Mesendoderm (in vitro differentiated cells): ENCODE measurements around the gene INHA.

Experiments used
- DNase-seq: peaks from one replicate; pipeline ENCODE4 v3.0.0; 2013
- H2AK5ac ChIP-seq: 2 replicates; pipeline ENCODE4 v1.6.1; 2013; ENCODE audit warnings: low read length, inconsistent platforms
- H2BK120ac ChIP-seq: 2 replicates; pipeline ENCODE4 v1.6.1; 2013; ENCODE audit warnings: low read depth, mild to moderate bottlenecking, low read length, moderate library complexity, mixed read lengths
- H2BK15ac ChIP-seq: replicated peaks from 2 replicates; pipeline ENCODE4 v1.6.1; 2013; ENCODE audit warnings: low read depth, mild to moderate bottlenecking, moderate library complexity
- H2BK5ac ChIP-seq: 2 replicates; pipeline ENCODE4 v1.6.1; 2013; ENCODE audit warnings: low read length, inconsistent platforms
- H3K18ac ChIP-seq: 2 replicates; pipeline ENCODE4 v1.6.1; 2013; ENCODE audit warnings: mild to moderate bottlenecking, low read length, mixed read lengths
- H3K23ac ChIP-seq: one replicate; pipeline ENCODE4 v1.6.1; 2013; ENCODE audit warnings: low read length
- H3K27ac ChIP-seq: 2 replicates; pipeline ENCODE4 v1.5.1; 2013; ENCODE audit warnings: low read depth, mild to moderate bottlenecking, inconsistent platforms, low read length, moderate library complexity
- H3K27me3 ChIP-seq: 2 replicates; pipeline ENCODE4 v1.6.1; 2013; ENCODE audit warnings: low read length, control low read depth, mild to moderate bottlenecking, inconsistent platforms; ENCODE audit not compliant: insufficient read depth, poor library complexity
- H3K36me3 ChIP-seq: 2 replicates; pipeline ENCODE4 v1.6.1; 2013; ENCODE audit warnings: low read length, inconsistent platforms; ENCODE audit not compliant: control insufficient read depth, insufficient read depth
- H3K4ac ChIP-seq: one replicate; pipeline ENCODE4 v1.6.1; 2013; ENCODE audit warnings: low read depth, mild to moderate bottlenecking, low read length, moderate library complexity
- H3K4me1 ChIP-seq: 2 replicates; pipeline ENCODE4 v1.6.1; 2013; ENCODE audit warnings: low read depth, low read length, inconsistent platforms; ENCODE audit not compliant: control insufficient read depth
- H3K4me2 ChIP-seq: 2 replicates; pipeline ENCODE4 v1.6.1; 2013; ENCODE audit warnings: low read length
- H3K4me3 ChIP-seq: 2 replicates; pipeline ENCODE4 v1.5.1; 2013; ENCODE audit warnings: mild to moderate bottlenecking, low read length
- H3K56ac ChIP-seq: one replicate; pipeline ENCODE4 v1.6.1; 2013; ENCODE audit warnings: low read length
- H3K79me1 ChIP-seq: 2 replicates; pipeline ENCODE4 v1.6.1; 2013; ENCODE audit warnings: low read length, inconsistent platforms
- H3K79me2 ChIP-seq: 2 replicates; pipeline ENCODE4 v1.6.1; 2013; ENCODE audit warnings: mild to moderate bottlenecking, low read length; ENCODE audit not compliant: control insufficient read depth, insufficient read depth
- H3K9ac ChIP-seq: 2 replicates; pipeline ENCODE4 v1.6.1; 2013; ENCODE audit warnings: low read length, inconsistent platforms
- H4K5ac ChIP-seq: one replicate; pipeline ENCODE4 v1.6.1; 2013; ENCODE audit warnings: low read length
- H4K8ac ChIP-seq: one replicate; pipeline ENCODE4 v1.6.1; 2013; ENCODE audit warnings: low read depth, mild to moderate bottlenecking, control low read depth, low read length, moderate library complexity
- WGBS: extraction: QIAGEN DNeasy Blood & Tissue Kit; methylation state at CpG from one replicate; pipeline ENCODE4 v1.1.7; 2013; ENCODE audit warnings: low lambda C conversion rate, missing lambda C conversion rate; ENCODE audit not compliant: insufficient coverage; ENCODE audit errors: extremely low coverage; 5-methylcytosine and 5-hydroxymethylcytosine counted together

INHA gene

DNA sequence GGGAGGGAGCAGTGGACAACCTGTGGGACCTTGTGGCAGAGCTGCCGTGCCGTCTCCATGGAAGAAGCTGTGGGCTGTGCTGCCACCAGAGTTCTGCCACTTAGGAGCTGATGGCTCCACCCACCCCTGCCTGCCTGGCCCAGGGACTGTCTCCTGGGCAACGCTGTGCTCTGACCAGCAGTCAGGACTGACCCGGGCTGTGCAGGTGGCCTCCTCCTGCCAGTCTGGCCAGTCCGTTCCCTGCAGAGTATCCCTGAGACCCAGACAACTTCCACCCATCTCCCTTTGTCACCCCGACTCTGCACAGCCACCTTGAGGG is 45.1 kb upstream of the INHA start:
- no peaks in the 10 kb centered on the region for H3K36me3 ChIP-seq
- H3K4me2 ChIP-seq, result no peak overlapping the region
- H3K4me1 ChIP-seq, result peaks cover 8% of the 10 kb centered on the region
- WGBS, result no CpG with 5 or more reads among the region's 6 CpGs
- peak overlapping the region; percentile 72 for H2AK5ac ChIP-seq
- H3K23ac ChIP-seq, result no peak overlapping the region
- no peak overlapping the region for H4K8ac ChIP-seq
- H3K79me1 ChIP-seq, result no peaks in the 10 kb centered on the region
- H3K27me3 ChIP-seq, result no peaks in the 10 kb centered on the region
- no peak overlapping the region for H3K9ac ChIP-seq
- H3K18ac ChIP-seq, result no peak overlapping the region
- H3K27ac ChIP-seq, result no peak overlapping the region
- no peak overlapping the region for H3K4me3 ChIP-seq
- H3K56ac ChIP-seq, result peak overlapping the region; percentile 1
- H2BK15ac ChIP-seq, result no peak overlapping the region
- no peak overlapping the region for H4K5ac ChIP-seq
- H3K79me2 ChIP-seq, result no peaks in the 10 kb centered on the region
- DNase-seq, result no peak
- no peak overlapping the region for H2BK5ac ChIP-seq
- no peak overlapping the region for H3K4ac ChIP-seq
- H2BK120ac ChIP-seq, result no peak overlapping the region

DNA sequence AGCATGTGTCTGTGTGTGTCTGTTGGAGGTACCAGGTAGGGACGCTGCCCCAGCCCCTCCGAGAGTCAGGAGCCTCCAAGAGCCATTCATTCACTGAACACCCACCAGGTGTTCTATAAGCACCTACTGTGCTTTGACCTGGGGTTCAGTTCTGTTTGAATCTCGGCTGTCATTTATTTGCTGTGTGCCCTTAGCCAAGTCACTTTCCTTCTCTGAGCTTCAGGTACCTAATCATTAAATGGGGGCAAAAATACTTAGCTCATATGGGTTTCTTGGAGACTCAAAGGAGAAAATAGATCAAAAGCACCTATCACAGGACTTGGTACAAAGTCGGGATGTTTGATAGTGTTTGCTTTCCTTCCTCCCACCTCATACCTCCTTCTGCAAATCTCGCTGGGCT is 44.6 kb upstream of the INHA start:
- no peak overlapping the region for H4K5ac ChIP-seq
- no peaks in the 10 kb centered on the region for H3K27me3 ChIP-seq
- H3K79me1 ChIP-seq, result no peaks in the 10 kb centered on the region
- H3K4me3 ChIP-seq, result no peak overlapping the region
- H3K56ac ChIP-seq, result peak overlapping the region; percentile 1
- no peak overlapping the region for H4K8ac ChIP-seq
- no peak overlapping the region for H3K23ac ChIP-seq
- DNase-seq, result no peak
- no peak overlapping the region for H3K9ac ChIP-seq
- peaks cover 8% of the 10 kb centered on the region for H3K4me1 ChIP-seq
- no peak overlapping the region for H3K4ac ChIP-seq
- H2BK5ac ChIP-seq, result no peak overlapping the region
- H2BK15ac ChIP-seq, result no peak overlapping the region
- H3K79me2 ChIP-seq, result no peaks in the 10 kb centered on the region
- no peak overlapping the region for H2BK120ac ChIP-seq
- no CpG with 5 or more reads among the region's 5 CpGs for WGBS
- H3K27ac ChIP-seq, result no peak overlapping the region
- H2AK5ac ChIP-seq, result peak overlapping the region; percentile 72
- H3K36me3 ChIP-seq, result no peaks in the 10 kb centered on the region
- no peak overlapping the region for H3K18ac ChIP-seq
- no peak overlapping the region for H3K4me2 ChIP-seq

DNA sequence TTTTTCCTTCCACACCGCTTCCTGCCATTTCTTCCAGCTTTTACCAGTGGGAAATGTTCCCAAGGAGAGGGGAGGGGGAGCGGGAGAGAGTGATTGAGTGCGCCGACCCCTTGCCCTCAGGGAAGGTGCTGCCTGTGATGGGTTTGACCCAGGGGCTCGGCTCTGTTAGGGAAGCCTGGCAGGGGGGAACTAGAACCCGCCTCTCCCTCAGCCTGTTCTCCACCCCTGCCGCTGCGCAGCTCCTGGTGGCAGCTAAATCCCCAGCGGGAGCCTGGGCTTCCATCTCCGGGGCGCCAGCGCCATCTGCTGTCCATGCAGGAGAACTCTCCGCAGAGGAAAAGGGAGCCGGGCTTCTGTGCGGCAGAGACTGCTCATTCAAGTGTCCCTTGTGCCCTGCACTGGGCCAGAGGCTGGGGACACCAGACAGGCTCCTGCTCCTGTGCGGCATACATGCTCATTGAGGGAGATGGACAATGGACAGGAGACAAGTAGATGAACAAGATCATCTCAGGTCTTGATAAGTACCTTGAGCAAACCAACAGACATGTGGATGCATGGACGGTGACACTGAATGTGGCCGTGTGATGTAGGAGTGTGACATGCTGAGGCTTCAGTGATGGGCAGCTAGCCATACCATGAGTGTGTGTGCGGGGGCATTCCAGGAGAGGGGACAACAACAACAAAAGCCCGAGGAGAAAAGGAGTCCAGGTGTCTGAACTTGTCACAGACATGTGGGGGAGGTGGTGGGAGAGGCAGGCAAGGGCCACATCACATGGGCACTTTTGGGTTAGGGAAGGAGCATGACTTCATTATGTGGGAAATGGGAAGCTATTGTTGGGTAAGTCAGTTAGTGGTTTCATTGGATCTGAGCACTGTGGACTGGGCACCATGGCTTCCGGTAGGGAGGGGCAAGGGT is 41.8 kb upstream of the INHA start:
- peak; percentile 87 for DNase-seq
- no peak overlapping the region for H2BK15ac ChIP-seq
- no peak overlapping the region for H2AK5ac ChIP-seq
- H3K4me2 ChIP-seq, result peak overlapping the region; percentile 45
- H2BK5ac ChIP-seq, result no peak overlapping the region
- peak overlapping the region; percentile 46 for H3K56ac ChIP-seq
- WGBS, result no CpG with 5 or more reads among the region's 21 CpGs
- H4K8ac ChIP-seq, result no peak overlapping the region
- H3K18ac ChIP-seq, result no peak overlapping the region
- no peak overlapping the region for H3K4ac ChIP-seq
- H3K27me3 ChIP-seq, result no peaks in the 10 kb centered on the region
- H2BK120ac ChIP-seq, result no peak overlapping the region
- H3K27ac ChIP-seq, result no peak overlapping the region
- H3K79me2 ChIP-seq, result no peaks in the 10 kb centered on the region
- H3K9ac ChIP-seq, result peak overlapping the region; percentile 20
- H4K5ac ChIP-seq, result no peak overlapping the region
- no peak overlapping the region for H3K4me3 ChIP-seq
- peaks cover 6% of the 10 kb centered on the region for H3K4me1 ChIP-seq
- no peaks in the 10 kb centered on the region for H3K79me1 ChIP-seq
- no peaks in the 10 kb centered on the region for H3K36me3 ChIP-seq
- H3K23ac ChIP-seq, result no peak overlapping the region

DNA sequence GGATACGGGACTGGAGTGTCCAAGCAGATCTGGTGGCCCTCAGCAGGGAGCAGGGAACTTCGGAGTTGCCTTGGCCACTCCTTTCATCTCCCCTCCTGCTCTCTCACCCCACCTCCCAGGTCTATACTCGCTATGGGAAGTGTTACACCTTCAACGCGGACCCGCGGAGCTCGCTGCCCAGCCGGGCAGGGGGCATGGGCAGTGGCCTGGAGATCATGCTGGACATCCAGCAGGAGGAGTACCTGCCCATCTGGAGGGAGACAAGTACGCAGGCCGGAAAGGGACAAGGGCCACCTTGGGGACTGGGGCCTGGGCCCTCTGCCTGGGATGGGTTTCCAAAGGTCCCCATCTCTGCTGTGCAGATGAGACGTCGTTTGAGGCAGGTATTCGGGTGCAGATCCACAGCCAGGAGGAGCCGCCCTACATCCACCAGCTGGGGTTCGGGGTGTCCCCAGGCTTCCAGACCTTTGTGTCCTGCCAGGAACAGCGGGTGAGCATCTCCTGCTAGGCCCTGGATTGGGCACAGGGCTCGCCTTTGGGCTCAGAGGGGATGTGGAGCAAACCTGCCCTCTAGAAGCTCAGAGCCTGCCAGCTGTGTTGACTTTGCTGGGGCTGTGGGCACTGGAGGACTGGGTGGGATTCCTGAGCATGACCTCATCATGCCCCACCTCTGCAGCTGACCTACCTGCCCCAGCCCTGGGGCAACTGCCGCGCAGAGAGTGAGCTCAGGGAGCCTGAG is 40.3 kb upstream of the INHA start:
- Histone ChIP-seq H3K79me2 (no peaks in the 10 kb centered on the region), H3K23ac (no peak overlapping the region), H3K27ac (no peak overlapping the region), H4K5ac (no peak overlapping the region), H2BK120ac (no peak overlapping the region), H3K18ac (no peak overlapping the region), H3K4ac (no peak overlapping the region), H3K27me3 (no peaks in the 10 kb centered on the region), H3K9ac (no peak overlapping the region), H3K4me3 (no peak overlapping the region), H4K8ac (no peak overlapping the region), H3K36me3 (no peaks in the 10 kb centered on the region), H2BK5ac (no peak overlapping the region), H3K56ac (peak overlapping the region; percentile 25), H3K79me1 (no peaks in the 10 kb centered on the region), H3K4me1 (no peaks in the 10 kb centered on the region), H2BK15ac (no peak overlapping the region), H3K4me2 (no peak overlapping the region), H2AK5ac (no peak overlapping the region)
- no CpG with 5 or more reads among the region's 20 CpGs for WGBS
- no peak for DNase-seq

DNA sequence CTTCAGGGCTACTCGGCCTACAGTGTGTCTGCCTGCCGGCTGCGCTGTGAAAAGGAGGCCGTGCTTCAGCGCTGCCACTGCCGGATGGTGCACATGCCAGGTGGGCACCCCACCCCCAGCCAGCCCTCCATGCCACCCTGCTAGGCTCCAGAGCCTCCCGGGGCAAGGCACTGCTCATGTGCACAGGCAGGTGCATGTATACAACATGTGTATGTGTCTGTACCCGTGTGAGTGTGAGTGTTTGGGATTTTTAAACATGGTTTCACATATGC is 39.8 kb upstream of the INHA start:
- no peak overlapping the region for H3K23ac ChIP-seq
- no peak overlapping the region for H2BK15ac ChIP-seq
- no peaks in the 10 kb centered on the region for H3K36me3 ChIP-seq
- H3K56ac ChIP-seq, result no peak overlapping the region
- H2AK5ac ChIP-seq, result no peak overlapping the region
- H3K79me2 ChIP-seq, result no peaks in the 10 kb centered on the region
- no peaks in the 10 kb centered on the region for H3K4me1 ChIP-seq
- no peak overlapping the region for H3K4me2 ChIP-seq
- no peak overlapping the region for H4K5ac ChIP-seq
- H3K18ac ChIP-seq, result no peak overlapping the region
- H3K4ac ChIP-seq, result no peak overlapping the region
- no peak overlapping the region for H3K9ac ChIP-seq
- no peaks in the 10 kb centered on the region for H3K27me3 ChIP-seq
- no peak for DNase-seq
- no peak overlapping the region for H2BK120ac ChIP-seq
- H3K27ac ChIP-seq, result no peak overlapping the region
- no CpG with 5 or more reads among the region's 8 CpGs for WGBS
- H2BK5ac ChIP-seq, result no peak overlapping the region
- H3K4me3 ChIP-seq, result no peak overlapping the region
- H3K79me1 ChIP-seq, result no peaks in the 10 kb centered on the region
- H4K8ac ChIP-seq, result no peak overlapping the region
